GM19463 (cell line): ENCODE measurements around the gene PNPLA6.
"Not testable (repeated sequence)": the region's sequence is repeated elsewhere in the genome, so short reads cannot be mapped to it uniquely, and the experiment has no call there.

Experiments
- ATAC-seq: cut with Tn5 transposase; IDR thresholded peaks from one replicate; pipeline ENCODE4 v1.9.1; 2021; ENCODE audit warnings: mild to moderate bottlenecking, moderate library complexity; ENCODE audit not compliant: unreplicated experiment

Gene PNPLA6

DNA sequence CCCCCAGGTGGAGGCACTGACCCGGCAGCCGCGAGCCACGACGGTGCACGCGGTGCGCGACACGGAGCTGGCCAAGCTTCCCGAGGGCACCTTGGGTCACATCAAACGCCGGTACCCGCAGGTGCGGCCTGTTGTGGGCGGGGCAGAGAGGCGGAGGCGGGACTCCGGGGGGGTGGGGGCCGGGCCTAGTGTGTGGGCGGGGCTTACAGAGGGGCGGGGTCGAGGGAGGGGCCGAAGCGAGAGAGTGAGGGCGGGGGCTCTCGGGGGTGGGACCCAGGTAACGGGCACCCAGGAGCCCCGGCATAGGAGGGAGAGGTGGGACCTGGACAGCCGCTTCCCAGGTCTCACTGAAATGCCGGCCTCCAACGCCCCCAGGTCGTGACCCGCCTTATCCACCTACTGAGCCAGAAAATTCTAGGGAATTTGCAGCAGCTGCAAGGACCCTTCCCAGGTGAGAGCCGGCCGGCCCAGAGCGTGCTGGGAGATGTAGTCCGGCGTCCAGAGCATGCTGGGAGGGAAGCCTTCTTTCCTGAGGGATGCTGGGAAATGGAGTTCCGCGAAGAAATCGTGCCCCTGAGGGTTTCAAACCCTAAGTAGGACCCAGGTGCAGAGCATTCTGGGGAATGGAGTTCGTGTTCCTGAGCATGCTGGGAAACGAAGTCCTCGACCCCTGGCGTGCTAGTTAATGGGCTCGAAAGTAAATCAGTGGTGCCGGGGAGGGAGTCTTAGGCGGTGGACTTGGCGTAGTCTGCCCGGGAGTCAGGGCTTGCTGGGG lies 15.7 kb downstream of the PNPLA6 start:
- no peak for ATAC-seq

DNA sequence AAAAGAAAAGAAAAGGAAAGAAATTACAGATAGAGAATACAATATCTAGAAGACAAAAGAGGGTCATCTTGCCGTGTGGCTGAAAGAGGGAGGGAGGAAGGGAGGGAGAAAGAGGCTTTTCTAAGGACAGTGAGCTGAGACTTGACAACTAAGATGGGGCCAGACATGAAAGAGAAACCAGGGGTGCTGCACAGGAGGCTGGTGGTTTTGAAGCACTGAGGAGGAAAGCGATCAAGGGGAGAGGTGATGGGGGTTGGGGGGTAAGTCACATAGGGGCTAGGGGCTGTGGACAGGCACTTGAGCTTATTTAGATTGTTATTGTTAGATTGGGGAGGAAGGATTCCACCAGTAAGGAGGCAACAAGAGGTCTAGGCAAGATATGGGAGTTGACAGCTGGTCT lies 17.3 kb downstream of the PNPLA6 start:
- ATAC-seq, result no peak

GRCh38 chr19:7554565-7554964 lies 19.0 kb downstream of the PNPLA6 start:
- ATAC-seq, result no peak

GRCh38 chr19:7554990-7555864 lies 19.7 kb downstream of the PNPLA6 start:
- no peak for ATAC-seq

DNA sequence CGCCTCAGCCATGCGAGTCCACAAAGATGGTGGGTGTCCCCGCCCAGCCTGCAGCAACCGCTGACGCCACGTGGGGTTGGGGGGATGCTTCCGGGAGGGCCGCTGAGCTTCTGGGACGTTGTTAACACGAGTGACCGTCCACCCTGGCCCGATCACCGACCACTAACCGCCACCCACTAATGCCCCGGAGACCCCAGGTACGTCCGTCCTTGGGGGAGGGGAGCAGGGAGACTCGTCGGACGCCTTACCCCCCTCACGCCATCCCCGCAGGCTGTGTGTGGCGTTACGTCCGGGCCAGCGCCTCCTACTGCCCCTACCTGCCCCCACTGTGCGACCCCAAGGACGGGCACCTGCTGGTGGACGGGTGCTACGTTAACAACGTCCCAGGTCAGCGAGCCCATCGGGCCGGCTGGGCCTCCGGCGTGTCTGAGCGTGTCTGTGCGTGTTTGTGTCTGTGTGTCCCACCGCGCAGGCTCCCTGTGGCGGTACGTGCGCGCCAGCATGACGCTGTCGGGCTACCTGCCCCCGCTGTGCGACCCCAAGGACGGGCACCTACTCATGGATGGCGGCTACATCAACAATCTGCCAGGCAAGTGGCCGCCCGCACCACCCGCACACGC lies 21.3 kb downstream of the PNPLA6 start:
- ATAC-seq, result no peak

- no peak for ATAC-seq
Measured at GRCh38 chr19:7558667-7559066, 23.1 kb downstream of the PNPLA6 start.

DNA sequence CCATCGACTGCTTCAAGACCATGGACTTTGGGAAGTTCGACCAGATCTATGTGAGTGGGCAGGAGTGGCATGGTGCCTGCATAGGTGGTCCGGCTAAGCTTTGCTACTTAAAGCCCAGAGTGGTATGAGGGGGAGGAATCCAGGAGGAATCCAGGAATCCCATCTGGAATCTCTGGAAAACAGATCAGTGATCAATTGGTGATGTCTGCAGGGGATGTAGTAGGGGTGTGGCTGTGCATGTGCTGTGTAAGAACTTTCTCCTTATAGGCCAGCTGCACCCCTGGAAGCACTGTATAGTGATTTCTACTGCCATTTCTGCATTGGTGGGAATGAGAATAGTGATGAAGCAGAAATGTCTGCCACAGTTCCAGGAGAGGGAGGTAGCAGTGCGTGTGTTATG lies 23.6 kb downstream of the PNPLA6 start:
- no peak for ATAC-seq

GRCh38 chr19:7560255-7560654 lies 24.7 kb downstream of the PNPLA6 start:
- no peak for ATAC-seq

DNA sequence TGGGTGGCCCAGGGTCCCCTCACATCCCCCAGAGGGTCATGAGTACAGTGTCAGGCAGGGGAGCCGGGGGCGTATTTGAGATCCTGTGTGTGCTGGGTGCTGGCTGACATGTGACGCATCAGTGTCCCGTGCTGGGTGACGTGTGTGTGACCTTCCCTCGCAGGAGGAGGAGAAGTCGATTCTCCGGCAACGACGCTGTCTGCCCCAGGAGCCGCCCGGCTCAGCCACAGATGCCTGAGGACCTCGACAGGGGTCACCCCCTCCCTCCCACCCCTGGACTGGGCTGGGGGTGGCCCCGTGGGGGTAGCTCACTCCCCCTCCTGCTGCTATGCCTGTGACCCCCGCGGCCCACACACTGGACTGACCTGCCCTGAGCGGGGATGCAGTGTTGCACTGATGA lies 25.8 kb downstream of the PNPLA6 start:
- ATAC-seq, result no peak

GRCh38 chr19:7562646-7563393 lies 27.3 kb downstream of the PNPLA6 start:
- ATAC-seq, result no peak

DNA sequence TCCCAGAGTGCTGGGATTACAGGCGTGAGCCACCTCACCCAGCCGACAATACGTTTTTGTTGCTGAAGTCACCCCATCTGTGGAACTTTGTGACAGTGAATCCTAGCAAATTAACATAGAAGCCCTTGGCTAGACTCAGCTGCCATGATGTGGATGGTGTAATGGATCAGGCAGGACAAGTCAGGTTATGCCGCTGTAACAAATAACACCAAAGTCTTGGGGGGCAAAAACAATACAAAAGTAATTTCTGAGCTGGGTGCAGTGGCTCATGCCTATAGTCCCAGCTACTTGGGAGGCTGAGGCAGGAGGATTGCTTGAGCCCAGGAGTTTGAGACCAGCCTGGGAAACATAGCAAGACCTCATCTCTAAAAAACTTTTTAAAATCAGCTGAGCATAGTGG lies 29.3 kb downstream of the PNPLA6 start:
- ATAC-seq, result no peak

GRCh38 chr19:7565332-7565731 lies 29.8 kb downstream of the PNPLA6 start:
- no peak for ATAC-seq

DNA sequence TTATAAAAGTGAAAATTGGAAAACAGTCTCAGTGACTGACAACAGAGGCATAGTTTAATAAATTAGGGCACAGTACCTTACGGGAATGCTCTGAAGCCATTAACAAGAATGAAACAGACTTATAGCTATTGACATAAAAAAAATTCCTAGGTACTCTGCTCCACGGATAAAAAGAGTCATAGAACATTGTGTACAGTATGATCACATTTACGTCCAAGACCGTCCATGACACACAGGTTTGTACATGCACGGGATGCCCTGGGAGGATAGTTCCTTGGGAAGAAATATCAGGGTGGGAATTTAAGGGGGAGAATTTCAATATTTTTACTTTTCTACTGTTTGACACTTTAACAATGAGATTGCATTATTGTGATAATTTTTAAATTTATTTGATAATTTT lies 35.2 kb downstream of the PNPLA6 start:
- no peak for ATAC-seq

- ATAC-seq, result no peak
Measured at GRCh38 chr19:7575434-7576040, 40.0 kb downstream of the PNPLA6 start.

GRCh38 chr19:7577422-7577821 lies 41.9 kb downstream of the PNPLA6 start:
- ATAC-seq, result not testable (repeated sequence)

DNA sequence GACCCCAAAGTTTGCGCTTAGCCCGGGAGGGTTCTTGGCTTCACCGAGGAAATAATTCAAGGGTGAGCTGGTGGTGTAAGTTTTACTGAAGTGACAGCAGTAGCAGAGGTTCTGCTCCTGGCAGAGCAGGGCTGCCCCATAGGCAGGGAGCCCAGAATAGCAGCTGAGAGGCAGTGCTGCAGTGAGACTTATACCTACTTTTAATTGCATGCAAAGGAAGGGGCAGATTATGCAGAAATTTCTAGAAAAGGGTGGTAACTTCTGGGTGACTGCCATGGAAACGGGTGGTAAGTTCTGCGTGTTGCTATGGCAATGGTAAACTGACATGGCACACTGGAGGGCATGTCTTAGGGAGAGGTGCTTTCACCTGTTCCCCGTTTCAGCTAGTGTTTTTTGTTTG lies 42.6 kb downstream of the PNPLA6 start:
- ATAC-seq, result no peak

GRCh38 chr19:7579182-7579581 lies 43.7 kb downstream of the PNPLA6 start:
- no peak for ATAC-seq

DNA sequence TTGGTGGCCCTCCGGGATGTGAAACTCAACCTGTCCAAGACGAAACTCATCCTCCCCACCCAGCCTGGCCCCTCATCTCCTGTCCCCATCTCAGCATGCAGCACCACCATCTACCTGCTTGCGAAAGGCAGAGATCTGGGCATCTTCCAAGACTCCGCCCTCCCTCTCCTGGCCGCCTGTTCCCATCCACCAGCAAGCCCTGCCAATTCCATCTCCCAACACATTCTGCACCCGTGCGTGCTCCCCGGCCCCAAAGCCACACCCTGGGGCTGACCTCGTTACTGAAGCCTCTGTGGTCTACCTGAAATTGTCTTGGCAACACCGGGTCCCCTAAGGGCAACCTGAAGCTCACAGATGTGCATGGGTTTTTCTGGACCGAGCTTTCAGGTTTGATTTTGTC lies 46.9 kb downstream of the PNPLA6 start:
- no peak for ATAC-seq

DNA sequence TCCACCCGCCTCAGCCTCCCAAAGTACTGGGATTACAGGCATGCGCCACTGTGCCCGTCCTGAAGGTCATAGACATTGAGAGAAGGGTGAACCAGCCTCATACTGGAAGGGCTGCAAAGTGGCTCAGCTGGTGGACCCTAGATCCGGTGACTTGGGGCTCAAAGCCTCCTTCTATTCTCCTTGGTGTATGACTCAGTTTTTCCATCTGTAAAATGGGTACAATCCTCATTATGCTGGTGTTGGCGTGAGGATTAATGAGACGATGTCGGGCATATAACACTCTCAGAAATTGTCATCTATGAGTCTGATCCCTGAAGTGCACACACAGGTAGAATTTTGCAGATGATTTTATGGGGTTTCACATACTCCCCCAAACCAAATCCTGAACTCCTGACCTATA lies 54.3 kb downstream of the PNPLA6 start:
- no peak for ATAC-seq

- ATAC-seq, result no peak
Measured at GRCh38 chr19:7590256-7590655, 54.7 kb downstream of the PNPLA6 start.
